Fibroblast of lung (primary cell): Measurements from ENCODE around the gene OPN1SW. TPM values are rescaled to one million over a fixed set of nuclear protein-coding genes. Genes with fewer than 3 reads are reported as not detected.

Experiments used
- DNase-seq, 2 donors: peaks; one replicate each; pipeline versions ENCODE4 v3.0.0 to v3.0.0-alpha.2; 2010; ENCODE audit warnings: low read depth in 2 of 2
- H2AFZ ChIP-seq: 2 replicates; pipeline ENCODE4 v1.5.1; 2012; ENCODE audit warnings: low read length, control low read depth, inconsistent platforms
- H3K27ac ChIP-seq: 2 replicates; pipeline ENCODE4 v1.5.1; 2011; ENCODE audit warnings: low read length, control low read depth; ENCODE audit not compliant: insufficient read depth
- H3K27me3 ChIP-seq: 2 replicates; pipeline ENCODE4 v1.5.1; 2011; ENCODE audit warnings: mild to moderate bottlenecking, low read length; ENCODE audit not compliant: control insufficient read depth, insufficient read depth
- H3K36me3 ChIP-seq: 2 replicates; pipeline ENCODE4 v1.5.1; 2011; ENCODE audit warnings: low read length; ENCODE audit not compliant: control insufficient read depth, insufficient read depth
- H3K4me1 ChIP-seq: 2 replicates; pipeline ENCODE4 v1.5.1; 2011; ENCODE audit warnings: low read length; ENCODE audit not compliant: control insufficient read depth, insufficient read depth; ENCODE audit errors: extremely low read depth
- H3K4me2 ChIP-seq: 2 replicates; pipeline ENCODE4 v1.5.1; 2011; ENCODE audit warnings: low read length, control low read depth; ENCODE audit not compliant: insufficient read depth; ENCODE audit errors: extremely low read depth
- H3K4me3 ChIP-seq, 4 experiments: fragments of 200-600 bp in 1 of 4; sonication (generic) in 1 of 4; replicated peaks in 1 of 4; 2 replicates each; pipeline ENCODE4 v1.5.1; 2011 to 2016; ENCODE audit warnings: low read length in 4 of 4, low read depth in 3 of 4, mild to moderate bottlenecking in 3 of 4, control low read depth in 2 of 4, inconsistent platforms in 1 of 4, mixed read lengths in 1 of 4; ENCODE audit not compliant: insufficient read depth in 1 of 4; ENCODE audit errors: control extremely low read depth in 1 of 4
- H3K79me2 ChIP-seq: 2 replicates; pipeline ENCODE4 v1.5.1; 2012; ENCODE audit warnings: mild to moderate bottlenecking, low read length, inconsistent platforms; ENCODE audit not compliant: control insufficient read depth, insufficient read depth
- H3K9ac ChIP-seq: 2 replicates; pipeline ENCODE4 v1.5.1; 2011; ENCODE audit warnings: mild to moderate bottlenecking, low read length, control low read depth; ENCODE audit not compliant: insufficient read depth
- H3K9me3 ChIP-seq: 2 replicates; pipeline ENCODE4 v1.5.1; 2012; ENCODE audit warnings: low read depth, low read length; ENCODE audit not compliant: control insufficient read depth, insufficient read depth
- H4K20me1 ChIP-seq: 2 replicates; pipeline ENCODE4 v1.5.1; 2011; ENCODE audit warnings: low read length; ENCODE audit not compliant: control insufficient read depth, insufficient read depth; ENCODE audit errors: extremely low read depth
- CTCF ChIP-seq, 2 donors: IDR thresholded peaks in 1 of 2; conservative IDR thresholded peaks in 1 of 2; 1 replicate in 1 of 2; 2 replicates in 1 of 2; pipeline ENCODE4 v1.5.1; 2011 to 2012; ENCODE audit warnings: low read length in 2 of 2, control low read depth in 1 of 2, inconsistent platforms in 1 of 2, low read depth in 1 of 2, mild to moderate bottlenecking in 1 of 2
- EZH2 ChIP-seq: IDR thresholded peaks from 2 replicates; pipeline ENCODE4 v1.5.1; 2012; ENCODE audit warnings: low read length, control low read depth, mild to moderate bottlenecking; ENCODE audit errors: missing control alignments
- polyA minus RNA-seq: library from RNA; depleted of rRNA, polyadenylated mRNA; stranded (reverse); fragments of >200 nt; gene quantifications from 2 replicates; pipeline ENCODE4 v1.2.3, GENCODE V29; 2011; ENCODE audit warnings: low replicate concordance
- polyA plus RNA-seq, 2 donors: library from polyadenylated mRNA; depleted of rRNA in 1 of 2; stranded (reverse) in 1 of 2; unstranded in 1 of 2; fragments of >200 nt; gene quantifications; 2 replicates each; pipeline ENCODE4 v1.2.1, GENCODE V29; 2011 to 2012; ENCODE audit warnings: missing spikeins in 1 of 2
- total RNA-seq: library from RNA; depleted of rRNA; stranded (reverse); fragments of >200 nt; gene quantifications from 2 replicates; pipeline ENCODE4 v1.2.1, GENCODE V29; 2014

Gene OPN1SW
- total RNA-seq (not detected in 2 replicates), polyA plus RNA-seq (not detected in 2 replicates), polyA minus RNA-seq (not detected in 2 replicates)
- 0.28 and 0.31 TPM in 2 replicates for polyA plus RNA-seq (2012)

GRCh38 chr7:128775744-128776474, at the start of gene OPN1SW:
Gene OPN1SW (minus strand): TSS chr7:128775794. CDS start chr7:128775781, 13 bp downstream.
- Histone ChIP-seq H3K27ac (no peak within 1 kb of the TSS), H3K79me2 (no peaks in the 10 kb centered on the region), H3K4me2 (no peak within 1 kb of the TSS), H3K27me3 (no peaks in the 10 kb centered on the region), H3K4me1 (no peaks in the 10 kb centered on the region), H3K9ac (no peak within 1 kb of the TSS), H3K9me3 (no peaks in the 10 kb centered on the region), H2AFZ (no peak within 1 kb of the TSS), H3K4me3 (no peak within 1 kb of the TSS), H3K36me3 (peaks cover 10% of the 10 kb centered on the region), H4K20me1 (no peaks in the 10 kb centered on the region)
- no peak for TF ChIP-seq CTCF (conservative IDR thresholded peaks at IDR 0.05 in 1 of 2, IDR thresholded peaks at IDR 0.05 in 1 of 2; ENCODE audit: low read depth in 1 of 2, low read length in 2 of 2)
- no peak for DNase-seq

- H3K4me1 ChIP-seq = no peaks in the 10 kb centered on the region
- DNase-seq = no peak
- no peaks in the 10 kb centered on the region for H3K9me3 ChIP-seq
- TF ChIP-seq EZH2 (no peak), CTCF (conservative IDR thresholded peaks at IDR 0.05 in 1 of 2, IDR thresholded peaks at IDR 0.05 in 1 of 2; ENCODE audit: low read depth in 1 of 2, low read length in 2 of 2) (no peak)
- no peak overlapping the region for H2AFZ ChIP-seq
- H3K27ac ChIP-seq = no peak overlapping the region
- no peaks in the 10 kb centered on the region for H3K36me3 ChIP-seq
- H3K79me2 ChIP-seq = no peaks in the 10 kb centered on the region
- peaks cover 3% of the 10 kb centered on the region for H3K27me3 ChIP-seq
- H3K9ac ChIP-seq = no peak overlapping the region
- no peak overlapping the region for H3K4me3 ChIP-seq
- no peak overlapping the region for H3K4me2 ChIP-seq
- no peaks in the 10 kb centered on the region for H4K20me1 ChIP-seq
Observed at GRCh38 chr7:128821724-128822123, 46.1 kb upstream of the OPN1SW start.

GRCh38 chr7:128818694-128819093, 43.1 kb upstream of the OPN1SW start:
- Histone ChIP-seq H3K79me2 (no peaks in the 10 kb centered on the region), H3K36me3 (no peaks in the 10 kb centered on the region), H3K9ac (no peak overlapping the region), H3K9me3 (no peaks in the 10 kb centered on the region), H3K4me3 (no peak overlapping the region), H3K4me1 (no peaks in the 10 kb centered on the region), H3K27me3 (peaks cover 3% of the 10 kb centered on the region), H3K27ac (no peak overlapping the region), H3K4me2 (no peak overlapping the region), H4K20me1 (no peaks in the 10 kb centered on the region), H2AFZ (no peak overlapping the region)
- DNase-seq = no peak
- TF ChIP-seq CTCF (conservative IDR thresholded peaks at IDR 0.05 in 1 of 2, IDR thresholded peaks at IDR 0.05 in 1 of 2; ENCODE audit: low read depth in 1 of 2, low read length in 2 of 2) = no peak
- no peak for TF ChIP-seq EZH2
